Activated CD8-positive, alpha-beta memory T cell treated with anti-CD3 and anti-CD28 coated beads, Interleukin-2, amount 10 ng/mL, durations not matched to agents 7 days and 5 days (primary cell): ENCODE results near the gene UTP25. TPM values are rescaled to one million over a fixed set of nuclear protein-coding genes. Genes with fewer than 3 reads are reported as not detected.

Experiments
- ATAC-seq: fragments of 150-1000 bp; cut with Tn5 transposase; one replicate; pipeline ENCODE4 v1.10.0; 2021; ENCODE audit warnings: moderate library complexity
- CTCF ChIA-PET: fragments of 350-600 bp; sonication (Branson Sonifier 250); formaldehyde crosslinking; loops from one replicate; lab custom pipeline; 2021; ENCODE audit warnings: antibody characterized with exemption; lab: Charles Lee
- DNase-seq: peaks from one replicate; pipeline ENCODE4 v3.0.0-alpha.2; 2020
- H3K27ac Mint-ChIP-seq: one replicate; pipeline ENCODE4 v1.8.0; 2021; ENCODE audit warnings: mild to moderate bottlenecking, mixed read lengths
- H3K27me3 Mint-ChIP-seq: one replicate; pipeline ENCODE4 v1.8.0; 2021; ENCODE audit warnings: mixed read lengths
- H3K36me3 Mint-ChIP-seq: one replicate; pipeline ENCODE4 v1.8.0; 2021; ENCODE audit warnings: mild to moderate bottlenecking, mixed read lengths
- H3K4me1 Mint-ChIP-seq: one replicate; pipeline ENCODE4 v1.8.0; 2021; ENCODE audit warnings: mixed read lengths
- H3K4me3 Mint-ChIP-seq: one replicate; pipeline ENCODE4 v1.8.0; 2021; ENCODE audit warnings: mild to moderate bottlenecking, moderate library complexity, mixed read lengths
- H3K9me3 Mint-ChIP-seq: one replicate; pipeline ENCODE4 v1.8.0; 2022; ENCODE audit warnings: low read depth, mixed read lengths
- total RNA-seq, 2 experiments: library from RNA; stranded (reverse); gene quantifications; one replicate each; pipeline ENCODE4 v1.2.3, GENCODE V29; 2021

UTP25 gene
- total RNA-seq, 2 experiments from 2014 or later: 4.7 to 9.7 TPM

DNA sequence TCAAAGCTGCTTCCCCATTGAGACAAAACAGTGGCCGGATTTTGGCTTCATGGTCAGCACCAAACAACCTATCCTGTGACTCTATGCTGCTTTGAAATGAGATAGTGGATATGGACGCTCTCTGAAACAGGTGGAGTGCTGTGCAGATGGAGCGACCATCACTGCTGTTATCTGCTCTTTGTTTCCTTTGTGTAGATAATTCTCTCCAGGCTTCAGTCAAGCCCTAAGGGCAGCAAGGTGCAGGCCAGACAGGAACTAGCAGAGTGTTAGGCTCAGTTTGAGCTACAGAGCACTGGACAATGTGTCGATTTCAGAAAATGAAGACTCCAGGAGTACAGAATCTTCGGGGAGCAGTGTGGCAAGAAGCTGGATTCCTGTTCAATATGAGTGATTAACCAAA, 17.0 kb upstream of the UTP25 start:
- CTCF ChIA-PET: interaction anchor here (0.8 to 10.9 kb wide), 2 partner anchors 9 to 12 kb away, joined by 3 to 81 read pairs; no protein-coding TSS in a partner anchor
- H3K4me1 Mint-ChIP-seq: peaks cover 9% of the 10 kb centered on the region
- DNase-seq: no peak
- H3K27ac Mint-ChIP-seq: no peak overlapping the region
- H3K4me3 Mint-ChIP-seq: no peak overlapping the region
- no peaks in the 10 kb centered on the region for H3K27me3 Mint-ChIP-seq
- H3K9me3 Mint-ChIP-seq: no peaks in the 10 kb centered on the region
- ATAC-seq: no peak
- no peaks in the 10 kb centered on the region for H3K36me3 Mint-ChIP-seq

DNA sequence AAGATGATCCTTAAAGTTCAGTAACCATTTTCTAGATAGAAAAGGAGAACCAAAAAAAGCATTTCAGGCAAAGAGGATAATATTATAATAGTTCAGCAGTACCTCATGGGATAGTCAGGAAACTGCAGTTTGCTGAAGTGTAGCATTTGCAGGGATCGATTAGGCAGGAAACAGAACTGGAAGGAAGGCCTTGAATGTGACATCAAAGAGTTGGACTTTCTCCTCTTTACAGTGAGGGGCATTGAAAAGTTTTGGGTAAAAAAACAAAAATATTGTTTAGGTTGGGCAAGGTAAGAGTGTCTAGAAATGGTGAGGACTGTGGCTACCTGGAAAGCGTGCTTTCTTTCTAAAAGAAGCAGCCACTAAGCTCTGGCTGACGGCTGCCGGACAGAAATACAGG, 13.9 kb upstream of the UTP25 start:
- Mint-ChIP-seq H3K36me3 (no peaks in the 10 kb centered on the region), H3K4me1 (peaks cover 2% of the 10 kb centered on the region), H3K27me3 (peaks cover 10% of the 10 kb centered on the region), H3K27ac (no peak overlapping the region), H3K9me3 (no peaks in the 10 kb centered on the region), H3K4me3 (no peak overlapping the region)
- DNase-seq (no peak), ATAC-seq (no peak)
- CTCF ChIA-PET: interaction anchor here (1.1 to 10.9 kb wide), 3 partner anchors 9 to 14 kb away, joined by 3 to 81 read pairs (median 7); partner anchors contain the start of gene UTP25

GRCh38 chr1:209815490-209815889, 12.3 kb upstream of the UTP25 start:
- CTCF ChIA-PET: interaction anchor here (0.8 to 10.9 kb wide), 4 partner anchors 7 to 12 kb away, joined by 3 to 81 read pairs (median 6); partner anchors contain the start of genes IRF6 and UTP25
- H3K4me1 Mint-ChIP-seq: peaks cover 2% of the 10 kb centered on the region
- ATAC-seq: no peak
- no peaks in the 10 kb centered on the region for H3K9me3 Mint-ChIP-seq
- no peaks in the 10 kb centered on the region for H3K36me3 Mint-ChIP-seq
- no peak overlapping the region for H3K4me3 Mint-ChIP-seq
- no peak overlapping the region for H3K27ac Mint-ChIP-seq
- DNase-seq: no peak
- H3K27me3 Mint-ChIP-seq: peaks cover 19% of the 10 kb centered on the region

- no peak overlapping the region for H3K27ac Mint-ChIP-seq
- ATAC-seq (no peak), DNase-seq (no peak)
- CTCF ChIA-PET: interaction anchor here (0.8 to 10.9 kb wide), 3 partner anchors 7 to 11 kb away, joined by 3 to 81 read pairs (median 6); partner anchors contain the start of gene IRF6
- no peaks in the 10 kb centered on the region for H3K36me3 Mint-ChIP-seq
- peaks cover 24% of the 10 kb centered on the region for H3K27me3 Mint-ChIP-seq
- H3K4me1 Mint-ChIP-seq: peaks cover 2% of the 10 kb centered on the region
- no peak overlapping the region for H3K4me3 Mint-ChIP-seq
- no peaks in the 10 kb centered on the region for H3K9me3 Mint-ChIP-seq
These were observed 11.8 kb upstream of the UTP25 start for GRCh38 chr1:209815931-209816341.

- no peaks in the 10 kb centered on the region for H3K9me3 Mint-ChIP-seq
- DNase-seq (no peak), ATAC-seq (no peak)
- CTCF ChIA-PET: interaction anchor here (1.9 kb wide), 1 partner anchor 11 kb away, joined by 5 read pairs; the partner anchor contains the start of gene UTP25
- no peak overlapping the region for H3K4me3 Mint-ChIP-seq
- peaks cover 2% of the 10 kb centered on the region for H3K4me1 Mint-ChIP-seq
- no peaks in the 10 kb centered on the region for H3K36me3 Mint-ChIP-seq
- peaks cover 31% of the 10 kb centered on the region for H3K27me3 Mint-ChIP-seq
- no peak overlapping the region for H3K27ac Mint-ChIP-seq
These were observed 10.8 kb upstream of the UTP25 start for GRCh38 chr1:209816923-209817322.

DNA sequence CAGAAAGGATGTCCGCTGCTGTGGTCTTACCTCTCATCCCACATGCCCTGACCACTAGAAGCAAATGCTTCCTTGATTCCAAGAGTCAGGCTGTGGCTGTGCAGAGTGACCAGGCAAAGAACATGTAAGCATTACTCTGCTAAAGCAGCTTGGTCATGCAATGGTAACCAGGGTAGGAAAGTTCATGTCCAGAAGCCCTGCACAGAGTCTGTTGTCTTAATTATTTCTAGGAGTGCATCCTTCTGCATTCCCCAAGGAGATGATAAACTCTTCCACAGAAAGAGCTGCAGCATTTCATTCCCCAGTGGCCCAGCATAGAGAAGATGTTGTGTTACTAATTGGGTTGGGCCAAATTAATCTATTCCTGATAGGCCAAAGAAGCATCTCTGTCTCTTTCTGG, 10.1 kb upstream of the UTP25 start:
- Mint-ChIP-seq H3K4me1 (peaks cover 4% of the 10 kb centered on the region), H3K4me3 (no peak overlapping the region), H3K36me3 (no peaks in the 10 kb centered on the region), H3K27ac (no peak overlapping the region), H3K9me3 (no peaks in the 10 kb centered on the region), H3K27me3 (peaks cover 34% of the 10 kb centered on the region)
- CTCF ChIA-PET: interaction anchor here (1.9 kb wide), 1 partner anchor 10 kb away, joined by 5 read pairs; the partner anchor contains the start of gene UTP25
- DNase-seq (no peak), ATAC-seq (no peak)

DNA sequence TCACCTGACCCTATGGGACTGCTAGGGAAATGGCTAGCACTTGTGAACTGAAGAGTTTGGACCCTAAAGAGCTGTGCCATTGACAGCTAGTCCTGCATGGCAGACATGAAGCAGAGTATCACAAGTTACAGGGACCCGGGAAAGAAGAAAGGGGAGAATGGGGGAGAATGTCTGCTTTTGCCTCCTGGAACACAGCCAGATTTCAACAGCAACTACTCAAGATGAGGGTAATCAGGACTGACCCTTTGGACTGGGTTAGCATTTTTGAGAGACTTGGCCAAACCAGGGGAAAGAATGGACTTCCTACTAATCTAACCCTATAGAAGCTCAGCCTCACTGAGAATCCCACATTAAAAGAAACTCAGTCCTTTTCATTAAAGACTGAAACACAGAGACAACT, 8.7 kb upstream of the UTP25 start:
- no peaks in the 10 kb centered on the region for H3K9me3 Mint-ChIP-seq
- CTCF ChIA-PET: interaction anchor here (0.7 to 1.5 kb wide), 4 partner anchors 8 to 13 kb away, joined by 3 to 5 read pairs (median 3); partner anchors contain the start of gene UTP25
- peaks cover 11% of the 10 kb centered on the region for H3K4me1 Mint-ChIP-seq
- DNase-seq: no peak
- peaks cover 42% of the 10 kb centered on the region for H3K27me3 Mint-ChIP-seq
- no peaks in the 10 kb centered on the region for H3K36me3 Mint-ChIP-seq
- ATAC-seq: no peak
- H3K27ac Mint-ChIP-seq: no peak overlapping the region
- no peak overlapping the region for H3K4me3 Mint-ChIP-seq

DNA sequence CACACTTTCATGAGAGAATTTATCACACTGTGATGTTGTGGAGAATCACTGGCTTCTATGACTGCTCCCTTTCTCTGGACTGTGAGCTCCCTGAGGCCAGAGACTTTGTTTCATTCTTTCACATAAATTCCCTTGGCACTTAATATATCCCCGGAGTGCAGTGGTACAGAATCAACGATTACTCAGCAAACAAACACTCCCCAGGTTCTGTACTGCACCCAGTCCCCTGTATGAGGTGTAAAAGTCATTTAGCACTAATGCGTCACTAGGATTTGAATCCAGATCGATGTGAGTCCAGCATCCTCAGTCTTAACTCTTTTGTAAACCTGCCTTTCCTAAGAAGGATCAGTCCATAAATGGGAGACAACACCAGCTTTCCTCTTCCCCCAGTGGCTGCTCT, 6.8 kb upstream of the UTP25 start:
- Mint-ChIP-seq H3K27ac (no peak overlapping the region), H3K4me1 (peaks cover 11% of the 10 kb centered on the region), H3K36me3 (no peaks in the 10 kb centered on the region), H3K9me3 (no peaks in the 10 kb centered on the region), H3K4me3 (no peak overlapping the region), H3K27me3 (peaks cover 45% of the 10 kb centered on the region)
- CTCF ChIA-PET: interaction anchor here (1.4 to 4.1 kb wide), 2 partner anchors 11 to 17 kb away, joined by 4 to 81 read pairs; partner anchors contain the start of gene IRF6
- no peak for ATAC-seq
- no peak for DNase-seq

DNA sequence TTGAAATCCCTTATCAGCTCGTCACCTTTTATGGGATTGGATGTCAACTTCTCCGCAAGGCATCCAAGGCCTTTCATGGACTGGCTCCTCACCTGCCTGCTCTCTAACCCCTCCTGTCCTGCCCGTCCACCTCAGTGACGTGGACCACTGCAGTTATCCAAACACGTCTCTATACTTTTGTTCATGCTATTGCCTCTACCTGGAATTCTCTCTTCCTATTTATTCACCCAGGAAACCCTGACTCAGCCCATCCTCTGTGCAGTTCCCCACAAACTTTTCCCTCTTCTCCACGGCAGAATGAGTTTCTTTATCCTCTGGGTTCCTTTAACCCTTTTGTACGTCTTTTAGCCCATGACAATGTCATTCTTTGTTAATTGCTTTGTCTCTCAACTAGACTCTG, 5.1 kb upstream of the UTP25 start:
- DNase-seq: no peak
- H3K36me3 Mint-ChIP-seq: no peaks in the 10 kb centered on the region
- peaks cover 17% of the 10 kb centered on the region for H3K4me1 Mint-ChIP-seq
- no peak for ATAC-seq
- H3K27me3 Mint-ChIP-seq: peaks cover 43% of the 10 kb centered on the region
- H3K27ac Mint-ChIP-seq: no peak overlapping the region
- no peak overlapping the region for H3K4me3 Mint-ChIP-seq
- no peaks in the 10 kb centered on the region for H3K9me3 Mint-ChIP-seq
- CTCF ChIA-PET: interaction anchor here (0.7 to 4.1 kb wide), 22 partner anchors 12 to 490 kb away, joined by 3 to 81 read pairs (median 5); partner anchors contain the start of genes C1orf74, IRF6 and TRAF3IP3

GRCh38 chr1:209823143-209824041, 4.4 kb upstream of the UTP25 start:
- H3K4me3 Mint-ChIP-seq: no peak overlapping the region
- no peak for DNase-seq

GRCh38 chr1:209825591-209826434, 2.0 kb upstream of the UTP25 start:
- Mint-ChIP-seq H3K4me3 (no peak overlapping the region), H3K27me3 (peaks cover 23% of the 10 kb centered on the region)

More at GRCh38 chr1:209823143-209824041, 4.4 kb upstream of the UTP25 start:
- peaks cover 41% of the 10 kb centered on the region for H3K27me3 Mint-ChIP-seq
- H3K4me1 Mint-ChIP-seq: peaks cover 20% of the 10 kb centered on the region
- CTCF ChIA-PET: interaction anchor here (0.6 to 4.1 kb wide), 28 partner anchors 11 to 489 kb away, joined by 3 to 81 read pairs (median 4); partner anchors contain the start of genes C1orf74, IRF6 and TRAF3IP3
- H3K36me3 Mint-ChIP-seq: no peaks in the 10 kb centered on the region
- H3K9me3 Mint-ChIP-seq: no peaks in the 10 kb centered on the region
- H3K27ac Mint-ChIP-seq: no peak overlapping the region
- no peak for ATAC-seq

GRCh38 chr1:209829716-209830115, 1.9 kb downstream of the UTP25 start:
- H3K9me3 Mint-ChIP-seq: no peaks in the 10 kb centered on the region
- DNase-seq (no peak), ATAC-seq (no peak)
- H3K27me3 Mint-ChIP-seq: peaks cover 3% of the 10 kb centered on the region
- H3K27ac Mint-ChIP-seq: no peak overlapping the region
- CTCF ChIA-PET: no interaction called here
- H3K36me3 Mint-ChIP-seq: peaks cover 30% of the 10 kb centered on the region
- H3K4me1 Mint-ChIP-seq: peaks cover 38% of the 10 kb centered on the region
- H3K4me3 Mint-ChIP-seq: peak overlapping the region; percentile 5

More at GRCh38 chr1:209825591-209826434, 2.0 kb upstream of the UTP25 start:
- H3K4me1 Mint-ChIP-seq: peaks cover 36% of the 10 kb centered on the region
- H3K27ac Mint-ChIP-seq: no peak overlapping the region
- H3K36me3 Mint-ChIP-seq: peaks cover 2% of the 10 kb centered on the region
- ATAC-seq: no peak
- no peaks in the 10 kb centered on the region for H3K9me3 Mint-ChIP-seq
- CTCF ChIA-PET: interaction anchor here (0.9 to 2.7 kb wide), 3 partner anchors 10 to 77 kb away, joined by 3 to 10 read pairs (median 3); partner anchors contain the start of gene IRF6
- no peak for DNase-seq
